HG02970 (cell line): ENCODE measurements around the gene BMAL1.
"Not testable (repeated sequence)": the region's sequence is repeated elsewhere in the genome, so short reads cannot be mapped to it uniquely, and the experiment has no call there.

Source experiments
- ATAC-seq: cut with Tn5 transposase; IDR thresholded peaks from one replicate; pipeline ENCODE4 v1.9.1; 2021; ENCODE audit warnings: mild to moderate bottlenecking, moderate library complexity, moderate number of reproducible peaks; ENCODE audit not compliant: unreplicated experiment, low FRiP score

BMAL1 gene

GRCh38 chr11:13366266-13367026 lies 88.9 kb downstream of the BMAL1 start:
- no peak for ATAC-seq

GRCh38 chr11:13367115-13367514 lies 89.5 kb downstream of the BMAL1 start:
- ATAC-seq, result no peak

DNA sequence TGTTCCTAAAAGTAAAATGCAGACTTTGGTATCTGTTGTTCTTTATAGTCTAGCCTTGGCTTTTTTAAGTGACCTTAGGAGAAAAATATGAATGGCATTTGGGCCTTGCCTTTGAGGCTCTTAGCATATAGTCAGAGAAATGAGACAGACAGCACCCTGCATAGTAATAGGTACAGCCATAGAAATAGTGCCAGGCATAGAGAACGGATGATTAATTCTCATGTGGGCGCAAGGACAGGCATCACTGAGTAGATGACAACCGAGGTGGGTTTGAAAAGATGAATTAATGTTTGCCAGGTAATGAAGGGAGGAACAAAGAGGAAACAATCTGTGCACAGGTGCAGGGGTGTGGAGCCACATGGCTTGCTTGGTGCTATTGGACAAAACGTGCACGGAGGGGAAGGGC lies 90.5 kb downstream of the BMAL1 start:
- no peak for ATAC-seq

DNA sequence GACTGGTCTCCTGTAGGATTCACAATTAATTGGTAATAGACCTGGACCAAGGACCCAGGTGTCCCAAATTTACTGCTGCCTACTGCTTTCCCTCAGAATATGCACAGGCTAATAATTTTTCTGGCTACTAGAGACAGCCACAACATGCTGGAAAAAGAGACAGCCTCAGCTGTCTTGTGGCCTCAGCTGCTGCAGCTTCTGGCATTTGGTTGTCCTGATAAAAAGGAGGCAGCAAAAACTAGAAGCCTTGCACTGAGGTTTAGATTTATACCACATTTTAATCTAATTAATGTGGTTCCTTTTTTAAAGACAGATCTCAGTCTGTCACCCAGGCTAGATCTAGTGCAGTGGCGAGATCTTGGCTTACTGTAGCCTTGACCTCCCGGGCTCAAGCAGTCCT lies 95.6 kb downstream of the BMAL1 start:
- ATAC-seq, result no peak

- no peak for ATAC-seq
These were observed 98.2 kb downstream of the BMAL1 start for GRCh38 chr11:13375798-13376197.

- no peak for ATAC-seq
These were observed 98.8 kb downstream of the BMAL1 start for GRCh38 chr11:13376402-13376801.

DNA sequence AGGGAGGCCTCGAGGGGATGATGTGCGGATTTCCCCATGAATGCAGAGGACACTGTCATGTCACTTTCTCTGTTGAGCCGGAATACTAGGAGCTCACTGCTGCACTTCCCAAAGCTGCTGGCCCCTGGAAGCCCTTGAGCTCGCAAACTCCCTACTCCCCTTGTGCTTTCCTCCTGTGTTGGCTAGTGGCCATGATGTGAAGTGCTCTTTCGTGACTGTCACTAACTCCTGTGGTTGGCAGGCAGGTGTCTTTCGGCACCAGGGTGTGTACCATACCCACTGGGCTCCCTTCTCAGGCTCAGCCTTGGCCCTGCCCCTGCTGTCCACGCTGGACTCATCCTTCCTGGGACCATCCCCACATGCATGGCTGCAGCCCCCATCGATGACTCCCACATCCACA lies 99.2 kb downstream of the BMAL1 start:
- no peak for ATAC-seq

DNA sequence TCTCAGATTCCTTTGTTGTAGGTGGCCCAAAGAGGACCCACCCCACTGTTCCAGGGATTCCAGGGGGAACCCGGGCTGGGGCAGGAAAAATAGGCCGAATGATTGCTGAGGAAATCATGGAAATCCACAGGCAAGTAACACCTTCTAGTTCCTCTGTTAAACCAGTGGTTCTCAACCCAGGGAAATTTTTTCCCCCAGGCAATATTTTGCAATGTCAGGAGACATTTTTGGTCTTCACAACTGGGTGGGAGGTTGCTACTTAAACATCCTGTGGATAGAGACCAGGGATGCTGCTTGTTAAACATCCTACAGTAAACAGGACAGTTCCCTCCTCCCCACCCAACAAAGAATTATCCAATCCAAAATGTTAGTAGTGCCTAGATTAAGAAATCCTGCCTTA lies 100.7 kb downstream of the BMAL1 start:
- ATAC-seq, result no peak

- no peak for ATAC-seq
These were observed 103.1 kb downstream of the BMAL1 start for GRCh38 chr11:13380731-13381130.

- no peak for ATAC-seq
These were observed 105.2 kb downstream of the BMAL1 start for GRCh38 chr11:13382751-13383150.

DNA sequence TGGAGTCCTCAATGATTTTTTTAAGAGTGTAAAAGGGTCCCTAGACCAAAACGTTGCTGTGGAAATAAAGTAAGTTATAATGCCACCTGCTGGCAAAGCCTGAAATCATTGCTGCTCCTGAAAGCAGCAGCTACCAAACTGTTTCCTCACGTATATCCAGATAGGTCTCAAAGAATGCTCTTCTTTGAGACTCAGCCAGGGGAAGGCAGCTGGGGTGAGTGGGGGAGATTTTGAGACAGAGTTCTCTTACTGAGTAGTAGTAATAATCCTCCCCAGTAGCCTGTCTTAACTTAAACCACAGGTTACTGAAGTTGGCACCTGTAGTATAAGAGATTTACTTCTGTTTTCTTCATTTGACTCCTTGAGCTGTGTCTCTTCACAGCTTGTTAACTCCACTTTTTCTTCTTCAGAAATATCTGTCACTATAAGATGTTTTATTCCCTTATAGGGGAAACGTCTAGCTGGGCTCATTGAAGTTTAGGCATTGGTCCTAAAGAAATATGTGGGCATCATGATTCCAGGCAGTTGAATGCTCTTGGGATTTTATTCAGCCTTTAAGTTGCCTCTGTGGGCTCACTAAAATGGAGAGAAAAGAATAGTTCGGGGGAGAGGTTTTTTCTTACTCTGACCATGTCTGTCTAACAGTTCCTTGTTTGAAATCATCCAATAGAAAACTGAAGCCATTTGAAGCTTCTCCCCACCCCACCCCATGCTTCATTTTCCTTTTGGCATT lies 107.5 kb downstream of the BMAL1 start:
- ATAC-seq, result no peak

- ATAC-seq, result no peak
These were observed 109.0 kb downstream of the BMAL1 start for GRCh38 chr11:13386567-13386966.

- no peak for ATAC-seq
These were observed 111.2 kb downstream of the BMAL1 start for GRCh38 chr11:13388741-13389140.

- ATAC-seq, result no peak
These were observed 113.6 kb downstream of the BMAL1 start for GRCh38 chr11:13391217-13391616.

DNA sequence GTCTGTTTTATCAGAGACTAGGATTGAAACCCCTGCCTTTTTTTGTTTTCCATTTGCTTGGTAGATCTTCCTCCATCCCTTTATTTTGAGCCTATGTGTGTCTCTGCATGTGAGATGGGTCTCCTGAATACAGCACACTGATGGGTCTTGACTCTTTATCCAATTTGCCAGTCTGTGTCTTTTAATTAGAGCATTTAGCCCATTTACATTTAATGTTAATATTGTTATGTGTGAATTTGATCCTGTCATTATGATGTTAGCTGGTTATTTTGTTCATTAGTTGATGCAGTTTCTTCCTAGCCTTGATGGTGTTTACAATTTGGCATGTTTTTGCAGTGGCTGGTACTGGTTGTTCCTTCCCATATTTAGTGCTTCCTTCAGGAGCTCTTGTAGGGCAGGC lies 120.7 kb downstream of the BMAL1 start:
- not testable (repeated sequence) for ATAC-seq

DNA sequence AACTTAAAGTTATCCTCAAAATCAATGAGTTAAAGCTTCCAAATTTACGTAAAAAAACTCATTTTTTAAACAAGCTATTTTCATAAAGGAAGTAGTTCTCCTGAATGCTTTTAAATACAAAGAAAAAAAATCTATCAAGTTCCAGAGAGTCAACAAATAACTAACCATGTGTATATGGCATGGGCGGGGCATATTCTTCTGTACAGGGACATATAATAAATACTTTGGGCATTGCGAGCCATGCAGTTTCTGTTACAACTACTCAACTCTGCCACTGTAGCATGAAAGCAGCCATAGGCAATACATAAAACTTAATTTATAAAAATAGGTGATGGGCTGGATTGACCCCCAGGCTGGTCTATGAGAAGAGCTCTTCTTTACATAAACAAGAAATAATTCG lies 127.6 kb downstream of the BMAL1 start:
- ATAC-seq, result no peak

- no peak for ATAC-seq
These were observed 137.6 kb downstream of the BMAL1 start for GRCh38 chr11:13415201-13415600.

GRCh38 chr11:13421561-13421960 lies 144.0 kb downstream of the BMAL1 start:
- ATAC-seq, result no peak

DNA sequence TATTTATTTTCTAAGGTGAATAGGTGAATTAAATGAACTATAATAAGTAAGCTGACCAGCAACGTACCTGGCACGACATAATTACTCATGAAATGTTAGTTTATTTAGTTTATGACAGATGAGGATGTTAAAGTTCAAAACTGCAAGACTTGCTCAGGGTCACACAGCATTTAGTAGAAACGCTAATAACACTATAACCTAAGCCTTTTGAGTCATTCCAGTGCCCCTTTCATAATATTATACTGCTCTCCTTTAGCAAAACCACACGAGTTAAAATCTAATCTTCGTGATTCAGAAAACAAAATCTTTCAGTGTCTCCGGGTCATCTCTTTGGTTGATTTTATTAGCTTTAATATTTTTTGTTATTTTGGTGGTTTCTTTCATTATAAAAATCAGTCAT lies 145.8 kb downstream of the BMAL1 start:
- ATAC-seq, result no peak

GRCh38 chr11:13427440-13427839 lies 149.8 kb downstream of the BMAL1 start:
- ATAC-seq, result no peak

GRCh38 chr11:13429288-13429687 lies 151.7 kb downstream of the BMAL1 start:
- ATAC-seq, result no peak

DNA sequence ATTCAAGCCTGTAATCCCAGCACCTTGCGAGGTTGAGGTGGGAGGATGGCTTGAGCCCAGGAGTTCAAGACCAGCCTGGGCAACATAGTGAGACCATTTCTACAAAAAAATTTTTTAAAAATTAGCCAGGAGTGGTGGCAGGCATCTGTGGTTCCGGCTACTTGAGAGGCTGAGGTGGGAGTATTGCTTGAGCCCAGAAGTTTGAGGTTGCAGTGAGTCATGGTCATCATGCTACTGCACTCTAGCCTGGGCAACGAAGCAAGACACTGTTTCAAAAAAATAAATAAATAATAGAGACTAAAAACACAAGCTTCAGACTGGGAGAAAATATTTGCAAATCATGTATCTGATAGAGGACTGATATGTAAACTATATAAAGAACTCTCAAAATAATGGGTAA lies 152.2 kb downstream of the BMAL1 start:
- ATAC-seq, result no peak
